Measurements from ENCODE around the gene PARP14.
"Not testable (repeated sequence)": the region's sequence is repeated elsewhere in the genome, so short reads cannot be mapped to it uniquely, and the experiment has no call there.

Gene PARP14

DNA sequence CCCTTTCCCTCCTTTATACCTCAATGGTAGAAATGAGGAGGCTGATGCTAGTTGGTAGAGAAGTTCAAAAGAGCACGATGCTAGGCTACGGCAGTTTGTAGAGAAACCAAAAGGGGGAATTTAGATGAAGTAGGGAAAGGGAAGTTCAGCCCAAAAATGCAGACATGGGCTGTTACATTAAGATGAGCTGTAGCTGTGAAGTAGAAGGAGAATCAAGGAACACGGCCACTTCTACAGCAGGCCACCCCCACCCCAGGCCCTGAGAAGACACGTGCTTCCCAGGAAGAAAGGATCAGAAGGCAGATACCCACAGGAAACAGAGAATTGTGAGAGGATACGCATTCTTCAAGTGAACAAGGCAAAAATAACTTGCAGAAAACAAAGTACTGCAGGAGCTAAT is 2.1 kb upstream of the PARP14 start:
- no peak for DNase-seq

DNA sequence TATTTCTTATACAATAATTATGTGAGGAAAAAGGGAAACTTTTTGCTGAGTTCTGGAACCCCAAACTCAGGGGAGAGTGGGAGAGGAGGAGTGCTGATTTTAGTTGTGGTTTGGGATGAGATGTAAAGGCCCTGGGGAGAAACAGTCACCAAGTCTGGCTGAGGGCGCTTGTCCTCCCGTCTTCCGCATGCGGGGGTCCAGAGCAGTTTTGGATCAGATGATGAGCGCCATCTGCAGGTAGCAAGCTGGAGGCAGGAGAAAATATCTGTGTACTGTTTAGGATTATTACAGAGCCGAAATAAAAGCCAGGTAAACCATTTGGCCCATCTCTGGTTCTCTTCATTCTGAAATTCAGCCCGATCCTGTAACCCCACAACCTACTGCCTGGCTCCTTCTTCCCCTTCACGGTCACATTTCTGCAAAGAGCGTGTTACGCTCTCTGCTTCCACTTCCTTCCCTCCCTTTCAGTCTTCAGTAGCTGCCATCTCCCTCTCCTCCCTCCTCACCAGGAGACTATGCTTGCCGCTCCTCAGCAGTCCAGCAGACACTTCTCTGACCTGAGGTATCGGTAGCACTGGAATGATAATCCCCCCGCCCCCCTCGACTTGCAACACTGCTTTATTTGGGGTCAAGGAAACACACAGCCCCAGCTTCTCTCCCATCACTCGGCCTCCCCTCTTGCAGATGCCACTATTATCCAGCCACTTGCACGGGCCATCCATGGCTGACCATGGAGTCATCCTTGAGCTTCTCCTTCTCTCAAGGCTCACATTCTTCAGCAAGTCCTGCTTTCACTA is 1.4 kb upstream of the PARP14 start:
- DNase-seq: peak; percentile 81

- no peak for DNase-seq
Observed at GRCh38 chr3:122679882-122680474, 661 bp upstream of the PARP14 start.

GRCh38 chr3:122681284-122681973 is 790 bp downstream of the PARP14 start:
- no peak for DNase-seq

DNA sequence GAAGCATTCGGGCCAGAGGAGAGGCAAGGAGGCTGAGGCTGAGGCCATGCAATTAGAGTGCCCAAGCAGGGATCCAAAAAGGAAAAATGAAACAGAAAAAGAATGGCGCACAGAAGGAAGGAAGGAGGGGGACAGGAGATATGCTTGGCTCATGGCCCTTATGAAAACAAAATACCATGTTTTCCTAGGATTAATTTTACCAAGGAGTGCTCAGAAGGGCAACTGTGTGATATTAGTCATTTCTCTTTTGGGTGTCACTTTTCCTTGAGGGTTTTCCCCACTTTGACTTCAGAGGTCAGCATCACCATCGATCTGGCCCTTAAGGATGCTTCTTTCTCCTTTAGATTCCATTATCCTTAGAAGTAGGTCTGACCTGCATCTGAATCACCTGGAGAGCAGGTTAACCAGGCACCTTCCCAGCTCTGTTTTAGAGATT is 1.4 kb downstream of the PARP14 start:
- DNase-seq: no peak

DNA sequence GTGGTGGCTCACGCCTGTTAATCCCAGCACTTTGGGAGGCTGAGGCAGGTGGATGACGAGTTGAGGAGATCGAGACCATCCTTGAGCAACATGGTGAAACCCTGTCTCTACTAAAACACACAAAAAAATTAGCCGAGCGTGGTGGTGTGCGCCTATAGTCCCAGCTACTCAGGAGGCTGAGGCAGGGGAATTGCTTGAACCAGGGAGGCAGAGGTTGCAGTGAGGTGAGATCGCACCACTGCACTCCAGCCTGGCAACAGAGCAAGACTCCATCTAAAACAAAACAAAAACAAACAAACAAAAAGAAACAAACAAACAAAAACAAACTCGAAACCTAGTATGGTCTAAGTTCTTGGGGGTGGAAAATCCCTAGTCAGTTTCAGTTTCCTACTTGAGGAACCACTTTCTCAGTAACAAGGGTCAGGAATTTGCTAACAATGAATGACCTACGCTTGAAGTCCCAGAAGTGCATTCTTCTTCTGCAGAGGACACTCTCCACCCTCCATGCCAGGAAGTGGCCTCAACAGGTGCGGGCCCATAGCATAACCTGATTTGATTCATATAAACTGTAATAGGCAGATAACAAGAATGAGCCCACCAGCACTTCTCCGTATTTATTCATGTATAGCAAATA is 2.3 kb downstream of the PARP14 start:
- peak; percentile 43 for DNase-seq

DNA sequence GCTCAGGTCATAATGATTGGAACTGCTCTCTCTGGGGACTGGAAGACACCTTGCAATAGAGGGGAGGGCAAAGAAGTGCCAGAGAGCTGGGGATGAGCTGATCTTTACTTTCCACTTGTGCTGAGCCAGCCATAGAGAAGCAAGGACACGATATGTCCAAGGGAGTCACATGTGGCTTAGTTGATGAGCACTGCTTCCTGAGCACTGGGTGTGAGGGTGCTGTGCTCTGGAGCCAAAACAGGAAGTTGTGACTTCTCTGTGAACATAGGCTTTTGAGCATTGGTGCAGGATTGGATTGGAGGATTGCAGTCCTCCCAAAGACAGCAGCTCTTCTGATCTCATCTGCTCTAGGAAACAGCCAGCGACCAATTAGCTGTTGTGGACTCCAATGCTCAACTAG is 6.7 kb downstream of the PARP14 start:
- no peak for DNase-seq

DNA sequence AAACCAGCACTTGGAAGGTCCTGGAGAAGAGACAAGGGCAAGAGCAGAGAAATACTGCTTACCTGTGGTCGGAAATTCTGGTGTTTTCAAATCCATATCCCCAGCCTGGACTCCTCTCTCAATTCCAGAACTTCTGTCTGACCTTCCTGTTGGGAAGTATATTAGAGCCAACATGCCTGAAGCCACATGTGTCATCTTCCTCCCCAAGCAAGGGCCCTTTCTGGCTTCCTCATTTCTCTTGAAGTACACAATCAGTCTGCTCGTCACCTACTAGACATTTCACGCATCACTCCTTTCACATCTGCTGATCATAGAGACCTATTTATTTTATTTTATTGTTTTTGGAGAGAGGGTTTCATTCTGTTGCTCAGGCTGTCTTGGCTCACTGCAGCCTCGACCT is 8.4 kb downstream of the PARP14 start:
- DNase-seq: peak; percentile 37

DNA sequence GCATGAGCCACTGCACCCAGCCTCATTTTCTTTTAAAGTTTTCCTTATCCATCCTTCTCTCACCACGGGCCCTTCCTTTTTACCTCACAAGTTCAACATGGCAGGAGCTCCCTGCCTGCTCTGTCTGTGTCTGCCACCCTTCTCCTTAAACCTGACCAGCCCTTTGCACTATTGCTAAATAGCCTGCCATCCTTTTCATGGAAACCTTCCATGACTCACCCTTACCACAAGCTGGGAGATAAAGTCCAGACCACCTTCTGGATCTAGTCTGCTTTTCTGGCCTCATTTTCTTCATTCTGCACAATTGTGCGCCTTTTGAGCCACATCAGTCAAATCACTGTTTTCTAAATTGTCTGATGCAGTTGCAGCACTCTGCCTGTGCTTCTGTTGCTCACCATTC is 8.9 kb downstream of the PARP14 start:
- no peak for DNase-seq

DNA sequence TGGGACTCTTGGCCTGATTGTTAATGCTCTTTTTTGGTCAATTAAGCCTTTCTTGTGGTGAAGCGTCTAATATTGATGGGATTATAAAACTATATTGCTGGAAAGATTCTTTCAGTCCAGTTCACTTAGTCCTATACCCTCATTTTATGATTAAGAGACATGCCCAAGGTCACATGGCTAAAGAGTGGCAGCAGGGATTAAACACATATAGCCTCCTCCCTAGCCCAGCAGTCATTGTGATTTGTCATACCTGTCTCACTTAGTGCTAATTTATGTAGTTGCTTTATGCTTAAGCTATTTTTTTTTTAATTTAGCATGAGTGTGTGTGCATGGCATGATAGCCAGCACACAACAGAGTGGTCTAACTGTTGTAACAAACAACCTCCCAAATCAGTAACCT is 9.5 kb downstream of the PARP14 start:
- DNase-seq: no peak

DNA sequence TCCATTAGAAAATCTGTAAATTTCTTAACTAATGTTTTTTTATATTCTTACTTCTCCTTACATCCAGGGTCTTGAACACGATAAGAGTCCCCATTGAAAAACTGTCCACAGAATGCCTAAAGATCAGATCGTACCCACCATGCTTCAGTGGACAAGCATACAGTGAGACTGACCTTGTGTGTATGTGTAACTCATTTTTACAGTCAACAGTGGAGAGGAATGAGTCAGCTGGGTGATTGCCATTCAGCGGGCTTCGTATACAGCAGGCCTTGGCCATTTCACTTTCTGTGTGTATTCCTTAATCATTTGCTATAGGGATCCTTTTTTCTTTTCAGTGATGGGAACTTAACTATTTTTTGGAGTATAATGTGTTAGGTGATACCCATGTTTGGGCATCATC is 10.6 kb downstream of the PARP14 start:
- DNase-seq: no peak

DNA sequence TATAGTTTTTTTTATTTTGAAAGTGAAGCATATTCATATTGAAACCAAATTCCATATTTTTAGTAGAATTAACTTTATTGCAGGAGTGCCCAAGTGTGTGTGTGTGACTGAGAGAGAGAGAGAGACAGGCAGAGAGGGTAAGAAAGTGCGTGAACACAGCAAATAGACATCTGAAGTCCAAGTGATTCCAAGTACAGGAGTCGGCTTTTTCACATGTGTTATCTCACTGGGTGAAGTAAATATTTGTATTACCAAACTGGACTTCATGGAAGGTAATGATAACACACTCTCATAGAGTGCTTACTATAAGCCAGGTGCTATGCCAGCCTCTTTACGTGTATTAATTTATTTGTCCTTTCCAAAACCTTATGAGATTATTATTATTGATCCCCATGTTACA is 12.0 kb downstream of the PARP14 start:
- DNase-seq: no peak

- peak; percentile 68 for DNase-seq
Observed at GRCh38 chr3:122694966-122695365, 14.3 kb downstream of the PARP14 start.

DNA sequence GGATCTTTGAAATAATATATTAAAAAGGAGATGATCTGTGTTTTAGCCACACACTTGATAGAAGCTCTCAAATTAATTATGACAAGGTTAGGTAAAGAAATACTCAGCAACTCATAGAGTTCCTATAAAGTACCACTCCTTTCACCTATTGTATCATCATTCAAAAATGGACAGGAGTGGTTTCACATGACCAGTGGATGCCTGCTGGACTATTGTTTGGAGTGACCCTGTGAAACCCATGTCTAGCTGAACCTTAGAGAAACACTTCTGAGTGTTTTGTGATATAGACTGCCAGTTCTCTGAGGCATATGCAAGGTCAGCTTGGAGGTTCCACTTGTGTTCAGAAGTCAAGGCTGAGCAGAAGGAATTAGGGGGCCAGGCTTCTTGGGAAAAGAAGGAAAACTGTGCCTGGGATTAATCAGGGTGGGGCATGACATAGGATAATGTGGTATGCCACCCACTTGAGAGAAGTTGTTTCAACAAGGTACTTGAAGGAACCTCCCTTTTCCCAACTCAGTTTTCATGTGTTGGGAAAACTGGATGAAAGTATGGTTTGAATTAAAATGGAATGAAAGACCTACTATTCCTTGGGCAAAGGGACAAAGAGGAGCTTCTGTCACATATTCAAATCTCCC is 15.4 kb downstream of the PARP14 start:
- no peak for DNase-seq

DNA sequence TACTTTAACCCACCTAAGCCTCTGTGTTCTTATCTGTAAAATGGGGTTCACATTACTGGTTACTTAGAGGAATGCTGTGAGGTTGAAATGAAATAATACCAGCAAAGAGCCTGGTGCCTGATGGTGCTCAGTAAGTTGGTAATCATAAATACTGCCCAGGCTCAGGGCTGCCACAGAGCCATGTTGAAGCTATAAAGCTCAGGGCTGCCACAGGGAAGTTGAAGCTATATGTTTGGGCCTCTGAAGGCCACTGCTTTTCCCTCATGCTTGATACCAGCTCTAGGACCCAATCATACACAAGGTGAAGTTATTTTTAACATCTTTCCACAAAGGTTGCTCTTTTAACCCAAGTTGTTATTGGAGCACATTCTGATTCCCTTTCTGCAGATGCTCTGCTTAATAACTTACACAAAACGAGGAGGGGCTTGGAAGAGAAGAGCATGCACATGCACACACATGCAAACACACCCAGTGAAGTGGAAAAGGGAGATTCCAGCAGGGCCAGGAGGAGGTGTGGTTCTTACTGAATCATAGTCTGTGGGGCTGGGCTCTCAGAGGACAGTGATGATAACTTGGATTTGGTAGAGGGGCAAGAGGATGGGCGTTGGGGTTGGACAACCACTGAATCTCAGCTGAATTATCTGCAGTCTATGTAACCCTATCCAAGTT is 17.4 kb downstream of the PARP14 start:
- DNase-seq: peak; percentile 73

DNA sequence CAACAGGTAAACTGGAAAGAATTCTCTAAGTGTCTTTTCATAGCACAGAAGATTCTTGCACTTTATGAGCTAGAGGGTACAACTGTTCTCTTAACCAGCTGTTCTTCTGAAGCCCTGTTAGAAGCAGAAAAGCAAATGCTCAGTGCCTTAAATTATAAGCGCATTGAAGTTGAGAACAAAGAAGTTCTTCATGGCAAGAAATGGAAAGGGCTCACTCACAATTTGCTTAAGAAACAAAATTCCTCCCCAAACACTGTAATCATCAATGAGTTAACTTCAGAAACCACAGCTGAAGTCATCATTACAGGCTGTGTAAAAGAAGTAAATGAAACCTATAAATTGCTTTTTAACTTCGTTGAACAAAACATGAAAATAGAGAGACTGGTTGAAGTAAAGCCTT is 19.6 kb downstream of the PARP14 start:
- no peak for DNase-seq

- DNase-seq: no peak
Observed at GRCh38 chr3:122705379-122705778, 24.7 kb downstream of the PARP14 start.

DNA sequence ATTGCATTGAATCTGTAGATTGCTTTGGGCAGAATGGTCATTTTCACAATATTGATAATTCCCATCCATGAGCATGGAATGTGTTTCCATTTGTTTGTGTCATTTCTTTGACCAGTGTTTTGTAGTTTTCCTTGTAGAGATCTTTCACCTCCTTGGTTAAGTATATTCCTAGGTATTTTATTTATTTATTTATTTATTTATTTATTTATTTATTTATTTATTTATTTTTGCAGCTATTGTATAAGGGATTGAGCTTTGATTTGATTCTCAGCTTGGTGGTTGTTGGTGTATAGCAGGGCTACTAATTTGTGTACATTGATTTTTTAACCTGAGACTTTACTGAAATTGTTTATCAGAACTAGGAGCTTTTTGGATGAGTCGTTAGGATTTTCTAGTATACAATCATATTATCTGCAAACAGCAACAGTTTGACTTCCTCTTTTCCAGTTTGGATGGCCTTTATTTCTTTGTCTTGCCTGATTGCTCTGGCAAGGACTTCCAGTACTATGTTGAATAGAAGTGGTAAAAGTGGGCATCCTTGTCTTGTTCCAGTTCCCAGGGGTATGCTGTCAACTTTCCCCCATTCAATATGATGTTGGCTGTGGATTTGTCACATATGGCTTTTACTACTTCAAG is 30.1 kb downstream of the PARP14 start:
- DNase-seq: not testable (repeated sequence)

GRCh38 chr3:122714273-122714672 is 33.6 kb downstream of the PARP14 start:
- DNase-seq: no peak

DNA sequence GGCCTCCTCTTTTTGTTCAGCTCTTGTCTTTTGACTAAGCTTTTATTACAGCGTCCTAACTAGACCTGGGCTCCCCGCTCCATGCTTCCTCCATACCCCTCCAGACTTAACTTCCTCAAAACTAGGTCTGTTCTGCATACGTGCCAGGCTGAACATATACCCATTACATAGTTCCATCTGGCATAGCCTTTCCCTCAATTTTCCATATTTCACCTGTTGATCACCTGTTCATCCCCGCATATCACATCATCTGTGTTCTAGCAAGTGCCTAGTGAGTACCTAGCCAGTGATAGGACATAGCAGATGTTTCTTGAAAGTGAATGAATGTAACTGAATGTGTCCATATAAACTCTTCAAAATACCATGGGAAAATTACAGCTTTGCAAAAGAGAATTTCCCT is 36.0 kb downstream of the PARP14 start:
- DNase-seq: no peak

DNA sequence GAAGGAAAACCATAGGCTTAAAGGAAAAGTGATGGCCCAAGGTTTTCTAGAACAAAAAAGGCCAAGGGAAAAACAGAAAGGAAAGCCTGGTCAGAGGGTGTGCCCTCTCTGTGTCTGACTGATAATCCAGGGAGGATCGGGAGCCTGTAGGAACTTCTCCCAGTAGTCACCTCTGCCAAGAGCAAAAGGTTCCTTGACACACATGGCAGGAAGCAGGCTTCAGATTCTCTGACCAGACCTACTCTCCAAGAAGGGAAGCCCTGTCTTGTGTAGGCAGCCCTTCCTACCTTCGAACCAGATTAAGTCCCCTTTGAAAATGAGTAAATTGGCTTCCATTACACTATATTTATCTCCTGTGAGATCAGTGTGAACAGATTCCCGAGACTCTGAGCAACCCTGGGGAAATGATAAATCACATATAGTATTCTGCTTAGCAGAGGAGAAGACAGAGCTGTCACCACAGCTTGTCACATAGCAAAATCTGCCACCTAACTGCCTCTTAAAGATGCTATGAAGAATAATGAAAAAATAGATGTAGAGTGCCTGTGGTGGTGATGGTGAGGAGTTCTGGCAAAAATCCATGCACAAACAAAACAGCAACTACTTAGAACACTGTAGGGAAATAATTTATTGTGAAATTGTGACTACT is 38.8 kb downstream of the PARP14 start:
- DNase-seq: no peak

DNA sequence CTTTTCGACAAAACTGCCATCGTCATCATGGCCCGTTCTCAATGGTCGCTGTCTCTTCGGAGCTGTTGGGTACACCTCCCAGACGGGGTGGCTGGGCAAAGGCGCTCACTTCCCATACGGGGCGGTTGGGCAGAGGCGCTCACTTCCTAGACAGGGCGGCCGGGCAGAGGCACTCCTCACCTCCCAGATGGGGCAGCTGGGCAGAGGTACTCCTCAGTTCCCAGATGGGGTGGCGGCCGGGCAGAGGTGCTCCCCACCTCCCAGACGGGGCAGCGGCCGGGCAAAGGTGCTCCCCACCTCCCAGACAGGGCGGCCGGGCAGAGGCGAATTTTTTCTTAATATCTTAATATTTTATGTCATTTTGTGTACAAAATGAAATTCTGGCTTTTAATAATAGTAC is 44.5 kb downstream of the PARP14 start:
- DNase-seq: no peak
